GM18870 (cell line): ENCODE measurements around the gene XAF1.
"Not testable (repeated sequence)": the region's sequence is repeated elsewhere in the genome, so short reads cannot be mapped to it uniquely, and the experiment has no call there.

Source experiments
- ATAC-seq: cut with Tn5 transposase; IDR thresholded peaks from one replicate; pipeline ENCODE4 v1.9.1; 2021; ENCODE audit warnings: moderate library complexity; ENCODE audit not compliant: unreplicated experiment

Gene XAF1

GRCh38 chr17:6797718-6798351, 42.0 kb downstream of the XAF1 start:
- no peak for ATAC-seq

GRCh38 chr17:6799738-6800137, 43.9 kb downstream of the XAF1 start:
- no peak for ATAC-seq

- no peak for ATAC-seq
Measured at GRCh38 chr17:6800422-6801027, 44.7 kb downstream of the XAF1 start.

GRCh38 chr17:6811510-6811909, 55.7 kb downstream of the XAF1 start:
- no peak for ATAC-seq

GRCh38 chr17:6812295-6812694, 56.4 kb downstream of the XAF1 start:
- no peak for ATAC-seq

GRCh38 chr17:6815775-6816174, 59.9 kb downstream of the XAF1 start:
- no peak for ATAC-seq

- ATAC-seq, result not testable (repeated sequence)
Measured at GRCh38 chr17:6816368-6816767, 60.5 kb downstream of the XAF1 start.

GRCh38 chr17:6818938-6819337, 63.1 kb downstream of the XAF1 start:
- no peak for ATAC-seq

- ATAC-seq, result no peak
Measured at GRCh38 chr17:6823011-6823442, 67.2 kb downstream of the XAF1 start.
